K562 (cell line): ENCODE measurements around the gene ARHGEF6. TPM values are rescaled to one million over a fixed set of nuclear protein-coding genes. Genes with fewer than 3 reads are reported as not detected.
A peak's percentile ranks its signal among the peaks of the same experiment; 100 is the strongest.

ENCODE experiments used
- CEBPB ChIP-seq: fragments of 450-650 bp; IDR thresholded peaks from 2 replicates; pipeline ENCODE4 v1.6.1; 2016; ENCODE audit warnings: missing genetic modification characterization, missing compliant biosample characterization
- CHAMP1 ChIP-seq: fragments of 450-650 bp; IDR thresholded peaks from 2 replicates; pipeline ENCODE4 v1.6.1; 2016; ENCODE audit warnings: mild to moderate bottlenecking
- CREM ChIP-seq: IDR thresholded peaks from 2 replicates; pipeline ENCODE4 v1.6.1; 2014; ENCODE audit warnings: antibody characterized with exemption, low read depth
- GABPB2 ChIP-seq: fragments of 250-450 bp; sonication (Bioruptor Pico); conservative IDR thresholded peaks from 2 replicates; pipeline ENCODE4 v1.5.1; 2021; ENCODE audit warnings: mild to moderate bottlenecking
- HLTF ChIP-seq: fragments of 450-650 bp; IDR thresholded peaks from 2 replicates; pipeline ENCODE4 v1.6.1; 2016
- HMGN3 ChIP-seq: IDR thresholded peaks from 2 replicates; pipeline ENCODE4 v1.6.1; 2011; ENCODE audit warnings: borderline replicate concordance, low read depth, mild to moderate bottlenecking, mixed read lengths, low read length; ENCODE audit not compliant: insufficient read length; ENCODE audit errors: extremely low read depth
- KDM1A ChIP-seq, 2 experiments: fragments of 450-650 bp; IDR thresholded peaks; 2 replicates each; pipeline ENCODE4 v1.6.1; 2016; ENCODE audit warnings: mild to moderate bottlenecking in 2 of 2
- MCM7 ChIP-seq, 2 experiments: fragments of 450-650 bp; IDR thresholded peaks; 2 replicates each; pipeline ENCODE4 v1.6.1; 2016 to 2018
- NBN ChIP-seq: fragments of 450-650 bp; IDR thresholded peaks from 2 replicates; pipeline ENCODE4 v1.6.1; 2016; ENCODE audit warnings: low read depth, mild to moderate bottlenecking
- NCOA1 ChIP-seq: fragments of 450-650 bp; IDR thresholded peaks from 2 replicates; pipeline ENCODE4 v1.6.1; 2016; ENCODE audit warnings: low read depth
- POLR2AphosphoS5 ChIP-seq: IDR thresholded peaks from 2 replicates; pipeline ENCODE4 v1.6.1; 2011; ENCODE audit warnings: mild to moderate bottlenecking, low read depth, low read length, moderate library complexity; ENCODE audit not compliant: control insufficient read depth, insufficient read depth
- SMARCA5 ChIP-seq: fragments of 450-650 bp; IDR thresholded peaks from 2 replicates; pipeline ENCODE4 v1.6.1; 2016
- ZNF134 ChIP-seq: fragments of 250-450 bp; sonication (Bioruptor Pico); conservative IDR thresholded peaks from 2 replicates; pipeline ENCODE4 v1.4.0; 2020
- ZNF175 ChIP-seq: fragments of 200-800 bp; sonication (Bioruptor generic); IDR thresholded peaks from 2 replicates; pipeline ENCODE4 v1.6.1; 2016; ENCODE audit warnings: low read depth, mild to moderate bottlenecking, missing genetic modification characterization, missing compliant biosample characterization
- ZNF3 ChIP-seq: fragments of 250-450 bp; sonication (Bioruptor Pico); IDR thresholded peaks from 2 replicates; pipeline ENCODE4 v1.5.0; 2021; ENCODE audit warnings: mild to moderate bottlenecking, moderate library complexity
- ZNF408 ChIP-seq: fragments of 250-450 bp; sonication (Bioruptor Pico); IDR thresholded peaks from 2 replicates; pipeline ENCODE4 v1.4.0; 2020; ENCODE audit warnings: low read depth, mild to moderate bottlenecking, moderate library complexity
- ZNF586 ChIP-seq: fragments of 450-650 bp; formaldehyde crosslinking; conservative IDR thresholded peaks from 2 replicates; pipeline ENCODE4 v1.4.0; 2020; ENCODE audit warnings: mild to moderate bottlenecking, moderate library complexity
- ZNF699 ChIP-seq: fragments of 250-450 bp; sonication (Bioruptor Pico); IDR thresholded peaks from 2 replicates; pipeline ENCODE4 v1.8.0; 2021; ENCODE audit warnings: mild to moderate bottlenecking, moderate library complexity; ENCODE audit not compliant: insufficient replicate concordance
- ZNF75A ChIP-seq: fragments of 450-650 bp; formaldehyde crosslinking; IDR thresholded peaks from 2 replicates; pipeline ENCODE4 v1.4.0; 2020; ENCODE audit warnings: mild to moderate bottlenecking
- polyA plus RNA-seq, 8 experiments: library from polyadenylated mRNA; depleted of rRNA in 4 of 8; stranded (reverse) in 5 of 8; unstranded in 3 of 8; fragments of >200 nt; fragmentation: Nextera tagmentation in 2 of 8; fragmentation: Illumina TruSeq in 1 of 8; extraction: Ambion mirVana in 2 of 8; extraction: Trizol in 1 of 8; gene quantifications; 2 replicates each; pipeline versions ENCODE4 v1.2.1 to v1.2.3, GENCODE V29; 2011 to 2014; ENCODE audit warnings: inconsistent platforms in 1 of 8, missing spikeins in 1 of 8
- total RNA-seq, 7 experiments: library from RNA; depleted of rRNA in 6 of 7; stranded (reverse); fragments of >200 nt in 6 of 7; fragmentation: Illumina TruSeq in 2 of 7; extraction: Trizol in 2 of 7; gene quantifications; 2 replicates each; pipeline versions ENCODE4 v1.2.1 to v1.2.3, GENCODE V29; 2011 to 2021; ENCODE audit warnings: low replicate concordance in 1 of 7
- TF ChIP-seq, protein P1 (sequence below), 3 experiments: IDR thresholded peaks in 2 of 3; conservative IDR thresholded peaks in 1 of 3; 2 replicates each; pipeline ENCODE4 v1.5.1; 2011 to 2012; ENCODE audit warnings: low read length in 3 of 3, mild to moderate bottlenecking in 3 of 3, control low read depth in 2 of 3, improper control_type of control experiment in 1 of 3, inconsistent platforms in 1 of 3, low read depth in 1 of 3, mixed read lengths in 1 of 3, moderate library complexity in 1 of 3; ENCODE audit not compliant: insufficient read depth in 2 of 3
- TF ChIP-seq, protein P2 (sequence below): fragments of 450-650 bp; formaldehyde crosslinking; IDR thresholded peaks from 2 replicates; pipeline ENCODE4 v1.4.0; 2020; ENCODE audit warnings: mild to moderate bottlenecking, moderate library complexity
- TF ChIP-seq, protein P3 (sequence below): sonication (generic); formaldehyde crosslinking; IDR thresholded peaks from 2 replicates; pipeline ENCODE4 v1.8.0; 2022; ENCODE audit warnings: missing genetic modification reagents, mild to moderate bottlenecking, moderate library complexity, borderline replicate concordance

The ARHGEF6 gene
- total and polyA plus RNA-seq, 9 of the 15 experiments (the other 6 are each of a cell fraction or from before 2014, with no cell fraction given), result 2.9 to 22.1 (median 13.3) TPM

DNA sequence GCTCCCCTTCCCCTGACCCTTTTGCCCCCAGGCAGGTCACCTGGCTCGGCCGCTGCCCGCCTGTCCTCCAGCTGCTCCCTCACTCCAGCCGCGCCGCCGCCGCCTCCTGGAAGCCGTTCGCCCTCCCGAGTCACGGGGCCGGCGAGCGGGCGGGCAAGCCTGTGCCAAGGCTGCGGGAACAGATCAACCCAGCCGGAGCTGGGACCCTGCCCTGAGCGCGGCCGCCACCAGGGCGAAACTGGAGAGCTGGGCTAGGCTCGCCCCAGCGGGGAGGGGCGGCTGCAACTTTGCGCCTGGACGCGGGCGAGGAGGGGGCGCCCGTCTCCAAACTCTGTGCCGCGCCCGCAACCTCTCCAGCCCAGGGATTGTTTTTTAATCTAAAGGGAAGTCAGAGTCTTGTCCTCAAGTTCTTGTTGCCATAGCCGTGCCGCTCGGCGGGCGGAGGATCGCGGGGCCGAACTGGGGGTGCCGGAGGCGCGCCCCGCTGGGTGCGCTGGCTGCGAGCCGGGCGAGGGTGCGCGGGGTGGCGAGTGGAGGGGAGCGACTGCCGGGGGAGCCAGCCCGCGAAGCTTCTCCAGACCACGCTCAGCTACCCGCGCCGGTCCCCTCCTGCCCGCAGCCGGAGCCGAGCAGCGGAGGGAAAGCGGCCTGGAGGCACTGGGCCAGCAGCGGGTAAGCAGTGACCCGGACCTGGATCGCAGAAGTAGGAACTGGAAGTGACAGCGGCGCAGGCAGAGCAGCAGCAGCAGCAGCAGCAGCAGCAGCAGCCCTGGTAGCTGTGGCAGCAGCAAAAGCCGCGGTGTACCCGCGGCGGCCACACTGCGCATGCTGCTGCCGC, 13.4 kb downstream of the ARHGEF6 start (continued):
- TF ChIP-seq CHAMP1, result no peak
- no peak for TF ChIP-seq HLTF
- no peak for TF ChIP-seq ZNF175 (CRISPR knock-in tag)
- TF ChIP-seq NCOA1, result no peak
- no peak for TF ChIP-seq ZNF699 (CRISPR knock-in tag)
- no peak for TF ChIP-seq ZNF75A (CRISPR knock-in tag)
- no peak for TF ChIP-seq POLR2AphosphoS5
- TF ChIP-seq CREM, result peak; percentile 32; the same call in 1 of the 2 replicates
- TF ChIP-seq ZNF3 (CRISPR knock-in tag), result no peak
- TF ChIP-seq ZNF408 (CRISPR knock-in tag), result no peak
- TF ChIP-seq KDM1A (IDR thresholded peaks at IDR 0.05), result no peak
- TF ChIP-seq SMARCA5, result no peak
- TF ChIP-seq, protein P1, sequence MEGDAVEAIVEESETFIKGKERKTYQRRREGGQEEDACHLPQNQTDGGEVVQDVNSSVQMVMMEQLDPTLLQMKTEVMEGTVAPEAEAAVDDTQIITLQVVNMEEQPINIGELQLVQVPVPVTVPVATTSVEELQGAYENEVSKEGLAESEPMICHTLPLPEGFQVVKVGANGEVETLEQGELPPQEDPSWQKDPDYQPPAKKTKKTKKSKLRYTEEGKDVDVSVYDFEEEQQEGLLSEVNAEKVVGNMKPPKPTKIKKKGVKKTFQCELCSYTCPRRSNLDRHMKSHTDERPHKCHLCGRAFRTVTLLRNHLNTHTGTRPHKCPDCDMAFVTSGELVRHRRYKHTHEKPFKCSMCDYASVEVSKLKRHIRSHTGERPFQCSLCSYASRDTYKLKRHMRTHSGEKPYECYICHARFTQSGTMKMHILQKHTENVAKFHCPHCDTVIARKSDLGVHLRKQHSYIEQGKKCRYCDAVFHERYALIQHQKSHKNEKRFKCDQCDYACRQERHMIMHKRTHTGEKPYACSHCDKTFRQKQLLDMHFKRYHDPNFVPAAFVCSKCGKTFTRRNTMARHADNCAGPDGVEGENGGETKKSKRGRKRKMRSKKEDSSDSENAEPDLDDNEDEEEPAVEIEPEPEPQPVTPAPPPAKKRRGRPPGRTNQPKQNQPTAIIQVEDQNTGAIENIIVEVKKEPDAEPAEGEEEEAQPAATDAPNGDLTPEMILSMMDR (IDR thresholded peaks at IDR 0.05 in 2 of 3, conservative IDR thresholded peaks at IDR 0.05 in 1 of 3; ENCODE audit: insufficient read depth in 2 of 3, low read depth in 1 of 3, low read length in 3 of 3), result peak; percentile 43 to 66 (median 50); a peak in 5 of 6 replicates
- no peak for TF ChIP-seq NBN
- TF ChIP-seq HMGN3, result peak; percentile 40
- TF ChIP-seq, protein P2, sequence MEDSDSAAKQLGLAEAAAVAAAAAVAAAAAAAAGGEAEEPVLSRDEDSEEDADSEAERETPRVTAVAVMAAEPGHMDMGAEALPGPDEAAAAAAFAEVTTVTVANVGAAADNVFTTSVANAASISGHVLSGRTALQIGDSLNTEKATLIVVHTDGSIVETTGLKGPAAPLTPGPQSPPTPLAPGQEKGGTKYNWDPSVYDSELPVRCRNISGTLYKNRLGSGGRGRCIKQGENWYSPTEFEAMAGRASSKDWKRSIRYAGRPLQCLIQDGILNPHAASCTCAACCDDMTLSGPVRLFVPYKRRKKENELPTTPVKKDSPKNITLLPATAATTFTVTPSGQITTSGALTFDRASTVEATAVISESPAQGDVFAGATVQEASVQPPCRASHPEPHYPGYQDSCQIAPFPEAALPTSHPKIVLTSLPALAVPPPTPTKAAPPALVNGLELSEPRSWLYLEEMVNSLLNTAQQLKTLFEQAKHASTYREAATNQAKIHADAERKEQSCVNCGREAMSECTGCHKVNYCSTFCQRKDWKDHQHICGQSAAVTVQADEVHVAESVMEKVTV (CRISPR knock-in tag), result no peak
- TF ChIP-seq, protein P3, sequence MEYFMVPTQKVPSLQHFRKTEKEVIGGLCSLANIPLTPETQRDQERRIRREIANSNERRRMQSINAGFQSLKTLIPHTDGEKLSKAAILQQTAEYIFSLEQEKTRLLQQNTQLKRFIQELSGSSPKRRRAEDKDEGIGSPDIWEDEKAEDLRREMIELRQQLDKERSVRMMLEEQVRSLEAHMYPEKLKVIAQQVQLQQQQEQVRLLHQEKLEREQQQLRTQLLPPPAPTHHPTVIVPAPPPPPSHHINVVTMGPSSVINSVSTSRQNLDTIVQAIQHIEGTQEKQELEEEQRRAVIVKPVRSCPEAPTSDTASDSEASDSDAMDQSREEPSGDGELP, result peak; percentile 59; the same call in 1 of the 2 replicates
- TF ChIP-seq MCM7 (IDR thresholded peaks at IDR 0.05), result no peak
- TF ChIP-seq ZNF134 (CRISPR knock-in tag), result no peak
- no peak for TF ChIP-seq GABPB2 (CRISPR knock-in tag)
- no peak for TF ChIP-seq CEBPB (tag)
- no peak for TF ChIP-seq ZNF586 (CRISPR knock-in tag)
